Type B pancreatic cell (in vitro differentiated cells): ENCODE measurements around the gene LCE3E. TPM values are rescaled to one million over a fixed set of nuclear protein-coding genes. Genes with fewer than 3 reads are reported as not detected.

ENCODE experiments used
- DNase-seq: peaks from one replicate; pipeline ENCODE4 v3.0.0; 2021; ENCODE audit warnings: mixed read lengths; ENCODE audit not compliant: unreplicated experiment; ENCODE audit errors: extremely low spot score
- H3K27ac Mint-ChIP-seq: 2 replicates; pipeline ENCODE4 v1.8.0; 2021; ENCODE audit warnings: mild to moderate bottlenecking, mixed read lengths
- H3K27me3 Mint-ChIP-seq: 2 replicates; pipeline ENCODE4 v1.8.0; 2021; ENCODE audit warnings: mixed read lengths
- H3K36me3 Mint-ChIP-seq: 2 replicates; pipeline ENCODE4 v1.8.0; 2021; ENCODE audit warnings: mixed read lengths
- H3K4me1 Mint-ChIP-seq: one replicate; pipeline ENCODE4 v1.8.0; 2021; ENCODE audit warnings: mixed read lengths; ENCODE audit not compliant: unreplicated experiment
- H3K4me3 Mint-ChIP-seq: 2 replicates; pipeline ENCODE4 v1.8.0; 2021; ENCODE audit warnings: mild to moderate bottlenecking, mixed read lengths
- H3K9me3 Mint-ChIP-seq: 2 replicates; pipeline ENCODE4 v1.8.0; 2021; ENCODE audit warnings: mixed read lengths
- total RNA-seq: library from RNA; stranded (reverse); gene quantifications from 2 replicates; pipeline ENCODE4 v1.2.1, GENCODE V29; 2021; ENCODE audit warnings: low replicate concordance
- TF ChIP-seq, protein P1 (sequence below): fragments of 200-600 bp; sonication (generic); conservative IDR thresholded peaks from 2 replicates; pipeline ENCODE4 v1.5.0; 2021; ENCODE audit warnings: antibody characterized with exemption, mild to moderate bottlenecking

The LCE3E gene
- total RNA-seq, 1 donor from 2014 or later: not detected

GRCh38 chr1:152525080-152525641, 41.4 kb downstream of the LCE3E start:
- TF ChIP-seq, protein P1, sequence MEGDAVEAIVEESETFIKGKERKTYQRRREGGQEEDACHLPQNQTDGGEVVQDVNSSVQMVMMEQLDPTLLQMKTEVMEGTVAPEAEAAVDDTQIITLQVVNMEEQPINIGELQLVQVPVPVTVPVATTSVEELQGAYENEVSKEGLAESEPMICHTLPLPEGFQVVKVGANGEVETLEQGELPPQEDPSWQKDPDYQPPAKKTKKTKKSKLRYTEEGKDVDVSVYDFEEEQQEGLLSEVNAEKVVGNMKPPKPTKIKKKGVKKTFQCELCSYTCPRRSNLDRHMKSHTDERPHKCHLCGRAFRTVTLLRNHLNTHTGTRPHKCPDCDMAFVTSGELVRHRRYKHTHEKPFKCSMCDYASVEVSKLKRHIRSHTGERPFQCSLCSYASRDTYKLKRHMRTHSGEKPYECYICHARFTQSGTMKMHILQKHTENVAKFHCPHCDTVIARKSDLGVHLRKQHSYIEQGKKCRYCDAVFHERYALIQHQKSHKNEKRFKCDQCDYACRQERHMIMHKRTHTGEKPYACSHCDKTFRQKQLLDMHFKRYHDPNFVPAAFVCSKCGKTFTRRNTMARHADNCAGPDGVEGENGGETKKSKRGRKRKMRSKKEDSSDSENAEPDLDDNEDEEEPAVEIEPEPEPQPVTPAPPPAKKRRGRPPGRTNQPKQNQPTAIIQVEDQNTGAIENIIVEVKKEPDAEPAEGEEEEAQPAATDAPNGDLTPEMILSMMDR: no peak
- H3K4me1 Mint-ChIP-seq: no peaks in the 10 kb centered on the region
- no peak overlapping the region for H3K4me3 Mint-ChIP-seq
- no peak for DNase-seq
- H3K27ac Mint-ChIP-seq: no peak overlapping the region
- H3K27me3 Mint-ChIP-seq: no peaks in the 10 kb centered on the region
- H3K9me3 Mint-ChIP-seq: no peaks in the 10 kb centered on the region
- H3K36me3 Mint-ChIP-seq: no peaks in the 10 kb centered on the region

DNA sequence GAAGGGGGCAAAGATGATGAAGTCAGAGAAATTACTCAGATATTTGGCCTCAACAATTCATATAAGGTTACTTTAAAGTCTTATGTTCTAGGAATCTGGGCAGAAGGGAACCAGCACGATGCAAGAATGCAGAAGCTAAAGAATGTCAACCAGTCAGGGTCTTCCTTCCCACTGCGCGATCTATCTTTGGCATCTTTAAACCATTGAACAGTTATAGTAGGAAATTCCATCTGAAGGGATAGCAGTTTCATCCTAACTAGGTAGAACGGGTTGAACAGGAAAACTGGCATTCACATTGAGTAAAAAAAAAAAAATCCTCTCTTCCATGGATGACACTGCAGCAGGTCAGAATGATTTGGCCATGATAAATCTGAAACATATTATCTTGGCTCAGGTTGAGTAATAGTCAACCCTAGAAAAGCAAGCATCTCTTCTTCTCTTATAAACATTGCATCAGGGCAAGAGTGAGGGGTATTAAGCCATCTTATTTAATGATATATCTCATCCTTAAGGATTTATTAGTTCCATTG, 46.0 kb downstream of the LCE3E start:
- Mint-ChIP-seq H3K36me3 (no peaks in the 10 kb centered on the region), H3K4me1 (no peaks in the 10 kb centered on the region), H3K9me3 (no peaks in the 10 kb centered on the region), H3K4me3 (no peak overlapping the region), H3K27me3 (no peaks in the 10 kb centered on the region), H3K27ac (no peak overlapping the region)
- TF ChIP-seq, protein P1: no peak
- no peak for DNase-seq

DNA sequence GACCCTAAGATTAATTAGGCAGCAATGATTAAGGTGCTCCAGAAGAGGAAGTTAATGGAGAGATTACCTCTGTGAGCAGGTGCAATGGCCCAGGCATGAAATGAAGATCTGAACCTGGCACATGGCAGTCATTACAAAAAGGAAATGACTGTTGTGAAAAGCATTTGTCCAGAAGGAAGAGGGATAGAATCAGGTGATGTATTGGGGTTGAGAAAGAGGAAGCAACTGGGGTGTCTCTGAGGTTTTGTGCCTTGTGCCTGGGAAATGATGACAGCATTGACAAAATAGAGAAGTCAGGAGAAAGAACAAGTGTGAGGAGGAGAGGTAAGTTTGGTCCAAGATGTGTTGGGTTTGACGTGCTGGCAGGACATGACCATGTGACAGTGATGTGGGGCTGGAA, 46.7 kb downstream of the LCE3E start:
- Mint-ChIP-seq H3K27ac (no peak overlapping the region), H3K27me3 (no peaks in the 10 kb centered on the region), H3K9me3 (no peaks in the 10 kb centered on the region), H3K36me3 (no peaks in the 10 kb centered on the region), H3K4me1 (no peaks in the 10 kb centered on the region), H3K4me3 (no peak overlapping the region)
- no peak for DNase-seq
- TF ChIP-seq, protein P1: no peak

GRCh38 chr1:152517237-152517811, 49.3 kb downstream of the LCE3E start:
- Mint-ChIP-seq H3K27me3 (no peaks in the 10 kb centered on the region), H3K4me1 (no peaks in the 10 kb centered on the region), H3K9me3 (peaks cover 4% of the 10 kb centered on the region), H3K36me3 (no peaks in the 10 kb centered on the region), H3K4me3 (no peak overlapping the region), H3K27ac (no peak overlapping the region)
- TF ChIP-seq, protein P1: no peak
- no peak for DNase-seq

- TF ChIP-seq, protein P1: no peak
- no peaks in the 10 kb centered on the region for H3K4me1 Mint-ChIP-seq
- no peak for DNase-seq
- no peak overlapping the region for H3K27ac Mint-ChIP-seq
- no peak overlapping the region for H3K4me3 Mint-ChIP-seq
- peaks cover 4% of the 10 kb centered on the region for H3K9me3 Mint-ChIP-seq
- H3K36me3 Mint-ChIP-seq: no peaks in the 10 kb centered on the region
- H3K27me3 Mint-ChIP-seq: no peaks in the 10 kb centered on the region
Observed at GRCh38 chr1:152516082-152516481, 50.5 kb downstream of the LCE3E start.

Other genes with a start within 250 kb of the LCE3E start
- 0.02 TPM in 1 of 2 replicates, not detected in the other for gene FLG, start 241.5 kb downstream of the LCE3E start, total RNA-seq
- gene FLG2, start 206.8 kb downstream of the LCE3E start, total RNA-seq: not detected in 2 replicates
- not detected in 2 replicates for gene CRNN, start 152.5 kb downstream of the LCE3E start, total RNA-seq
- gene LCE5A, start 56.0 kb downstream of the LCE3E start, total RNA-seq: not detected in 2 replicates
- gene CRCT1, start 52.3 kb downstream of the LCE3E start, total RNA-seq: not detected in 2 replicates
- gene LCE3D, start 13.7 kb upstream of the LCE3E start, total RNA-seq: not detected in 2 replicates
- gene LCE3C, start 33.5 kb upstream of the LCE3E start, total RNA-seq: not detected in 2 replicates
- gene LCE3B, start 47.0 kb upstream of the LCE3E start, total RNA-seq: not detected in 2 replicates
- gene LCE3A, start 56.3 kb upstream of the LCE3E start, total RNA-seq: not detected in 2 replicates
- gene LCE2D, start 96.6 kb upstream of the LCE3E start, total RNA-seq: not detected in 2 replicates
- not detected in 2 replicates for gene LCE2C, start 108.5 kb upstream of the LCE3E start, total RNA-seq
- gene LCE2B, start 119.3 kb upstream of the LCE3E start, total RNA-seq: not detected in 2 replicates
- not detected in 2 replicates for gene LCE2A, start 131.6 kb upstream of the LCE3E start, total RNA-seq
- gene LCE4A, start 141.4 kb upstream of the LCE3E start, total RNA-seq: not detected in 2 replicates
- gene KPRP, start 191.2 kb upstream of the LCE3E start, total RNA-seq: not detected in 2 replicates
- not detected in 2 replicates for gene LCE1F, start 208.4 kb upstream of the LCE3E start, total RNA-seq
- gene LCE1E, start 219.5 kb upstream of the LCE3E start, total RNA-seq: not detected in 2 replicates
- not detected in 2 replicates for gene LCE1D, start 229.9 kb upstream of the LCE3E start, total RNA-seq
- not detected in 2 replicates for gene LCE1C, start 239.9 kb upstream of the LCE3E start, total RNA-seq
- not detected in 2 replicates for gene LCE1B, start 245.2 kb upstream of the LCE3E start, total RNA-seq